Mesendoderm (in vitro differentiated cells): ENCODE results near the gene BPIFA3.
A peak's percentile ranks its signal among the peaks of the same experiment; 100 is the strongest.

Experiments
- DNase-seq: peaks from one replicate; pipeline ENCODE4 v3.0.0; 2013
- H2AK5ac ChIP-seq: 2 replicates; pipeline ENCODE4 v1.6.1; 2013; ENCODE audit warnings: low read length, inconsistent platforms
- H2BK120ac ChIP-seq: 2 replicates; pipeline ENCODE4 v1.6.1; 2013; ENCODE audit warnings: low read depth, mild to moderate bottlenecking, low read length, moderate library complexity, mixed read lengths
- H2BK15ac ChIP-seq: replicated peaks from 2 replicates; pipeline ENCODE4 v1.6.1; 2013; ENCODE audit warnings: low read depth, mild to moderate bottlenecking, moderate library complexity
- H2BK5ac ChIP-seq: 2 replicates; pipeline ENCODE4 v1.6.1; 2013; ENCODE audit warnings: low read length, inconsistent platforms
- H3K18ac ChIP-seq: 2 replicates; pipeline ENCODE4 v1.6.1; 2013; ENCODE audit warnings: mild to moderate bottlenecking, low read length, mixed read lengths
- H3K23ac ChIP-seq: one replicate; pipeline ENCODE4 v1.6.1; 2013; ENCODE audit warnings: low read length
- H3K27ac ChIP-seq: 2 replicates; pipeline ENCODE4 v1.5.1; 2013; ENCODE audit warnings: low read depth, mild to moderate bottlenecking, inconsistent platforms, low read length, moderate library complexity
- H3K27me3 ChIP-seq: 2 replicates; pipeline ENCODE4 v1.6.1; 2013; ENCODE audit warnings: low read length, control low read depth, mild to moderate bottlenecking, inconsistent platforms; ENCODE audit not compliant: insufficient read depth, poor library complexity
- H3K36me3 ChIP-seq: 2 replicates; pipeline ENCODE4 v1.6.1; 2013; ENCODE audit warnings: low read length, inconsistent platforms; ENCODE audit not compliant: control insufficient read depth, insufficient read depth
- H3K4ac ChIP-seq: one replicate; pipeline ENCODE4 v1.6.1; 2013; ENCODE audit warnings: low read depth, mild to moderate bottlenecking, low read length, moderate library complexity
- H3K4me1 ChIP-seq: 2 replicates; pipeline ENCODE4 v1.6.1; 2013; ENCODE audit warnings: low read depth, low read length, inconsistent platforms; ENCODE audit not compliant: control insufficient read depth
- H3K4me2 ChIP-seq: 2 replicates; pipeline ENCODE4 v1.6.1; 2013; ENCODE audit warnings: low read length
- H3K4me3 ChIP-seq: 2 replicates; pipeline ENCODE4 v1.5.1; 2013; ENCODE audit warnings: mild to moderate bottlenecking, low read length
- H3K56ac ChIP-seq: one replicate; pipeline ENCODE4 v1.6.1; 2013; ENCODE audit warnings: low read length
- H3K79me1 ChIP-seq: 2 replicates; pipeline ENCODE4 v1.6.1; 2013; ENCODE audit warnings: low read length, inconsistent platforms
- H3K79me2 ChIP-seq: 2 replicates; pipeline ENCODE4 v1.6.1; 2013; ENCODE audit warnings: mild to moderate bottlenecking, low read length; ENCODE audit not compliant: control insufficient read depth, insufficient read depth
- H3K9ac ChIP-seq: 2 replicates; pipeline ENCODE4 v1.6.1; 2013; ENCODE audit warnings: low read length, inconsistent platforms
- H4K5ac ChIP-seq: one replicate; pipeline ENCODE4 v1.6.1; 2013; ENCODE audit warnings: low read length
- H4K8ac ChIP-seq: one replicate; pipeline ENCODE4 v1.6.1; 2013; ENCODE audit warnings: low read depth, mild to moderate bottlenecking, control low read depth, low read length, moderate library complexity
- WGBS: extraction: QIAGEN DNeasy Blood & Tissue Kit; methylation state at CpG from one replicate; pipeline ENCODE4 v1.1.7; 2013; ENCODE audit warnings: low lambda C conversion rate, missing lambda C conversion rate; ENCODE audit not compliant: insufficient coverage; ENCODE audit errors: extremely low coverage; 5-methylcytosine and 5-hydroxymethylcytosine counted together

BPIFA3 gene

DNA sequence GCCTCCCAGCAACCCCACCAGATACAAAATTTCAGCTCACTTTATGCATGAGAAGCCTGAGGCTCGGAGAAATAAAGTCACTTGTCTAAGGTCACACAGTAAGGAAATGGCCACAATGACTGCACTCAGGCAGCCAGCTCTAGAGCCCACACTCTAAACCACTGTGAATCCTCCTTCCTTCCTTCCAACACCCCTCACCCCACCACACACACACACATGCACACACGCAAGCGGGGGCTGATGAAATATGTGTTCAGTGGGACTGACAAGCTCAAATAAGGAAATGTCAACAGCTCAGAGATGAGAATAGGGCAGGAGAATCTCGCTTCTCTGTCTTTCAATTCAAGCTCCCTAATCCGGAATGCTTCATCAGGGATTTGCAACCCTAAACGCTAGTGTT, 12.7 kb downstream of the BPIFA3 start:
- H2BK15ac ChIP-seq, result no peak overlapping the region
- no peak overlapping the region for H3K4me3 ChIP-seq
- H3K9ac ChIP-seq, result no peak overlapping the region
- DNase-seq, result no peak
- no CpG with 5 or more reads among the region's 6 CpGs for WGBS
- no peak overlapping the region for H3K18ac ChIP-seq
- H3K4ac ChIP-seq, result no peak overlapping the region
- no peak overlapping the region for H2BK5ac ChIP-seq
- no peak overlapping the region for H3K4me2 ChIP-seq
- H3K79me2 ChIP-seq, result no peaks in the 10 kb centered on the region
- H4K8ac ChIP-seq, result no peak overlapping the region
- H3K23ac ChIP-seq, result no peak overlapping the region
- no peaks in the 10 kb centered on the region for H3K4me1 ChIP-seq
- no peak overlapping the region for H4K5ac ChIP-seq
- H3K79me1 ChIP-seq, result no peaks in the 10 kb centered on the region
- no peak overlapping the region for H2AK5ac ChIP-seq
- H3K56ac ChIP-seq, result no peak overlapping the region
- H3K36me3 ChIP-seq, result no peaks in the 10 kb centered on the region
- H2BK120ac ChIP-seq, result no peak overlapping the region
- no peak overlapping the region for H3K27ac ChIP-seq
- H3K27me3 ChIP-seq, result no peaks in the 10 kb centered on the region

DNA sequence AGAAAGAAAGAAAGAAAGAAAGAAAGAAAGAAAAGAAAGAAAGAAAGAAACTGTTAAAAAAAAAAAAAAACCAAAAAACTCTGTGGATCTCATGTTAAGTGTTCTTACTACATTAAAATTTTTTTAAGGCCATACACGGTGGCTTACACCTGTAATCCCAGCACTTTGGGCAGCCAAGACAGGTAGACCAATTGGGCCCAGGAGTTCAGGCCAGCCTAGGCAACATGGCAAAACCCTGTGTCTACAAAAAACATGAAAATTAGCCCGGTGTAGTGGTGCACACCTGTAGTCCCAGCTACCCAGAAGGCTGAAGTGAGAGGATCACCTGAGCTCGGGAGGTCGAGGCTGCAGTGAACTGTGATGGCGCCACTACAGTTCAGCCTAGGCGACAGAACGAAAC, 14.1 kb downstream of the BPIFA3 start:
- H3K4me2 ChIP-seq, result no peak overlapping the region
- H3K27me3 ChIP-seq, result no peaks in the 10 kb centered on the region
- no peak overlapping the region for H3K56ac ChIP-seq
- no peak overlapping the region for H4K5ac ChIP-seq
- no peaks in the 10 kb centered on the region for H3K79me1 ChIP-seq
- H3K9ac ChIP-seq, result no peak overlapping the region
- H3K27ac ChIP-seq, result no peak overlapping the region
- H3K79me2 ChIP-seq, result no peaks in the 10 kb centered on the region
- no peaks in the 10 kb centered on the region for H3K4me1 ChIP-seq
- DNase-seq, result no peak
- no CpG with 5 or more reads among the region's 7 CpGs for WGBS
- H2BK15ac ChIP-seq, result no peak overlapping the region
- no peak overlapping the region for H3K4ac ChIP-seq
- H2BK120ac ChIP-seq, result no peak overlapping the region
- H3K4me3 ChIP-seq, result no peak overlapping the region
- H3K36me3 ChIP-seq, result no peaks in the 10 kb centered on the region
- H3K23ac ChIP-seq, result no peak overlapping the region
- H2BK5ac ChIP-seq, result no peak overlapping the region
- no peak overlapping the region for H3K18ac ChIP-seq
- no peak overlapping the region for H2AK5ac ChIP-seq
- H4K8ac ChIP-seq, result no peak overlapping the region

DNA sequence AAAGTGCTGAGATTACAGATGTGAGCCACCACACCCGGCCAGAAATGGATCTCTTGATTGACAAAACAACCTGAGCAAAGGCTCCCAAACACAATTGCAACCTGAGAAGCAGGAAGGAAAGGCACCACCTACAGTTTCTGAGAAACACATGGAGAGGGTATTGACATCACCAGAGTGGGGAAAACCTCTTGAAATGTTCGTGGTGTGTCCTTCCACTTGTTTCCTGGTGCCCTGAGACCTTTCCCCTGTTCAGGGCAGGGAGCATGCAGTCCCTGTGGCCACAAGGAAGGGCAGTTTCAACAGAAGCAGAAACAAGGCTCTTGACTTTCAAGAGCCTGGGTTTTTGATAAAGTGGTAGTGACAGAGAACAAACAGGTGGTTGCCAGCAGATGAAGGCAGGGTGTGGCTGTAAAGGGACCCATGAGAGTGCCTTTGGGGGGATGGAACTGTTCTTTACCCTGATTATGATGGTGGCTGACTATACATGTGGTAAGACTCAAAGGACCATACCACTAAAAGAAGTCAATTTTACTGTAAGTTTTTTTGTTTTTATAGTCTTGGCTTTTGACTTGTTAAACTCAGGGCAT, 15.4 kb downstream of the BPIFA3 start:
- no CpG with 5 or more reads among the region's 2 CpGs for WGBS
- H4K5ac ChIP-seq, result no peak overlapping the region

DNA sequence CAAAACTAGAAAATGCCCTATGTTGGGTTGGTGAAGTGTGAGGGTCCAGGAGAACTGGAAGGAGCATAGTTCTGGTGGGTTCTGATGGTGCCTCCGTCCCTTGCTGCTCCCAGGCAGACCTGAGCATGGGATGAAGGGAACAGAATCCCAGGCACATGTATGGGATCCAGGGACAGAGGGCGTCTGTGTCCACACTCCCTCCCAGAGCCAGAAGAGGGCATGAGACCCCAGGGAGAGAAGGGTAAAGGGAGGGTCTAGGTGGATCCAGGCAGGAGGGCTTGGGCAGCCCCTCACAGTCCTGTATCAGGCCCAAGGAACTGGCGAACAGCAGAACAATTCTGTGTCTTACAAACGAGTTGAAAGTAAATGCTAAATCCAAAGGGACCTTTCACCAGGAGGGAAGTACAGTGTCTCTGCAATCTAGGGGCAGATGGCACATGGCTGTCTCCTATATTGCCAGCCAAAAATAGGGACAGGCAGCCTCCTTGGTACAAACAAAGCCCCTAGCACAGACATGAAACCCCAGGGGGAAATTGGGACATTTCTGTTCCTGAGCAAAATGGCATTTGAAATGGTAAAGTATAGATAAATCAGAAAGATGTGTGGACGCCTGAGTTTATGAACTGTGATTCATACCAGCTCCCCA, 16.1 kb downstream of the BPIFA3 start:
- Histone ChIP-seq H4K5ac (no peak overlapping the region), H2BK5ac (no peak overlapping the region), H3K27me3 (no peaks in the 10 kb centered on the region), H3K4me3 (no peak overlapping the region), H3K56ac (no peak overlapping the region), H3K4me2 (no peak overlapping the region), H2AK5ac (no peak overlapping the region), H3K36me3 (no peaks in the 10 kb centered on the region), H4K8ac (no peak overlapping the region), H3K27ac (no peak overlapping the region), H3K18ac (no peak overlapping the region), H3K4ac (no peak overlapping the region), H3K23ac (no peak overlapping the region), H3K9ac (no peak overlapping the region), H3K79me2 (no peaks in the 10 kb centered on the region), H3K79me1 (no peaks in the 10 kb centered on the region), H2BK120ac (no peak overlapping the region), H3K4me1 (no peaks in the 10 kb centered on the region), H2BK15ac (no peak overlapping the region)
- peak; percentile 55 for DNase-seq
- WGBS, result no CpG with 5 or more reads among the region's 5 CpGs

More for the DNA sequence above, 15.4 kb downstream of the BPIFA3 start:
- H3K79me2 ChIP-seq, result no peaks in the 10 kb centered on the region
- no peaks in the 10 kb centered on the region for H3K4me1 ChIP-seq
- no peak overlapping the region for H3K56ac ChIP-seq
- no peaks in the 10 kb centered on the region for H3K36me3 ChIP-seq
- DNase-seq, result no peak
- H3K4me3 ChIP-seq, result no peak overlapping the region
- no peak overlapping the region for H3K18ac ChIP-seq
- no peak overlapping the region for H4K8ac ChIP-seq
- no peak overlapping the region for H2AK5ac ChIP-seq
- H3K9ac ChIP-seq, result no peak overlapping the region
- H3K4me2 ChIP-seq, result no peak overlapping the region
- H2BK120ac ChIP-seq, result no peak overlapping the region
- no peaks in the 10 kb centered on the region for H3K27me3 ChIP-seq
- H2BK5ac ChIP-seq, result no peak overlapping the region
- no peak overlapping the region for H3K4ac ChIP-seq
- H3K27ac ChIP-seq, result no peak overlapping the region
- H3K79me1 ChIP-seq, result no peaks in the 10 kb centered on the region
- H2BK15ac ChIP-seq, result no peak overlapping the region
- no peak overlapping the region for H3K23ac ChIP-seq

DNA sequence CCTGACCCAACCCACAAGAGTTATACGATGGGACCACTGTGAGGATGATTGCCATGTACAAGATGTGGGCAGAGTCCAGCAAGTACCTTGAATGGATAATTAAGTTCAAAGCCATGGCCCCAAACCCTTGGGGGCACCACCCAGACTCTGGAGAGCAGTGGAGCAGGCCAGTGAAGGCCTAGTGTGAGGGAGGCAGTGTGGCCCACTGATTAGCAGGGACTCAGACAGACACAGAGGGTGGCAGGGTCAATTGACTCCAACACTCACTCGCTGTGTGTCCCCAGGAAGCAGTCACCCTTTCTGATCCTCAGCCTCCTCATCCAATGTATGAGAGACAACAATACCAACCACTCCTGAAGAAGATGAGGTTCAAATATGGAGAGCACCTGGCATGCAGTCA, 16.9 kb downstream of the BPIFA3 start:
- Histone ChIP-seq H3K4me2 (no peak overlapping the region), H2AK5ac (no peak overlapping the region), H3K79me1 (no peaks in the 10 kb centered on the region), H4K8ac (no peak overlapping the region), H3K27ac (no peak overlapping the region), H3K4ac (no peak overlapping the region), H3K27me3 (no peaks in the 10 kb centered on the region), H2BK5ac (no peak overlapping the region), H3K9ac (no peak overlapping the region), H3K18ac (no peak overlapping the region), H3K56ac (no peak overlapping the region), H3K36me3 (no peaks in the 10 kb centered on the region), H4K5ac (no peak overlapping the region), H2BK15ac (no peak overlapping the region), H3K4me3 (no peak overlapping the region), H3K23ac (no peak overlapping the region), H3K4me1 (no peaks in the 10 kb centered on the region), H2BK120ac (no peak overlapping the region), H3K79me2 (no peaks in the 10 kb centered on the region)
- WGBS, result no CpG with 5 or more reads among the region's 2 CpGs
- no peak for DNase-seq

DNA sequence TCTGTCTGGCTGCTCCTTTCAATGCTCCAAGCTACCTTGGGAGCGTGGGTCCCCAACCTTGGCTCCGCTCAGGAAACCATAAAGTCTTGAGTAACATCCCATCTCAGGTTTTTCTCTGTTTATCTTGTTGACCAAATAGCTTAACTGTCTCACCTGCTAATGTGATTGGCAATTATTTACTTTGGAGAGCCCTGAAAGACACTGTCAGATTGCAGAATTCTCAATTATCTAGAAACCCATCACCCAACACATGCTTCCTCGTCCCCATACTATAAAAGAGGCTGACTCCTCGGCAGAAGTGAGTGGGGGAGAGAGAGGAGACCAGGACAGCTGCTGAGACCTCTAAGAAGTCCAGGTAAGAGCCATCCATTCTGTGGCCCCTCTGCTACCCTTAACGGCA, 18.5 kb downstream of the BPIFA3 start, which contains the start of gene BPIFA1:
TSS of gene BPIFA1 (plus strand) at position 301 of the 400 bp plus-strand sequence. CDS start 1,716 bp downstream, outside the sequence.
- H3K4ac ChIP-seq, result no peak within 1 kb of the TSS
- no peak within 1 kb of the TSS for H4K5ac ChIP-seq
- no peak within 1 kb of the TSS for H3K4me3 ChIP-seq
- no peak within 1 kb of the TSS for H3K27ac ChIP-seq
- no peak within 1 kb of the TSS for H3K18ac ChIP-seq
- WGBS, result no CpG with 5 or more reads among the region's 5 CpGs
- H3K4me2 ChIP-seq, result no peak within 1 kb of the TSS
- no peak within 1 kb of the TSS for H3K23ac ChIP-seq
- no peak within 1 kb of the TSS for H4K8ac ChIP-seq
- no peaks in the 10 kb centered on the region for H3K79me1 ChIP-seq
- H2BK15ac ChIP-seq, result no peak within 1 kb of the TSS
- no peak within 1 kb of the TSS for H2BK120ac ChIP-seq
- no peaks in the 10 kb centered on the region for H3K79me2 ChIP-seq
- no peak within 1 kb of the TSS for H3K9ac ChIP-seq
- H3K56ac ChIP-seq, result no peak within 1 kb of the TSS
- H2AK5ac ChIP-seq, result no peak within 1 kb of the TSS
- H3K4me1 ChIP-seq, result no peaks in the 10 kb centered on the region
- H2BK5ac ChIP-seq, result no peak within 1 kb of the TSS
- DNase-seq, result no peak
- no peaks in the 10 kb centered on the region for H3K27me3 ChIP-seq
- no peaks in the 10 kb centered on the region for H3K36me3 ChIP-seq
